H1 (cell line): ENCODE data around the gene ADPRM. TPM values are rescaled to one million over a fixed set of nuclear protein-coding genes. Genes with fewer than 3 reads are reported as not detected.

Experiments
- CTCF ChIA-PET: fragments of 300-600 bp; sonication (Branson Sonifier 250); formaldehyde crosslinking; loops from one replicate; lab custom pipeline; 2021; ENCODE audit not compliant: partially characterized antibody; lab: Charles Lee
- POLR2A ChIA-PET: fragments of 300-600 bp; sonication (Branson Sonifier 250); formaldehyde crosslinking; loops from one replicate; lab custom pipeline; 2021; ENCODE audit warnings: inconsistent platforms; ENCODE audit not compliant: partially characterized antibody; lab: Charles Lee
- DNase-seq, 2 experiments: peaks; one replicate each; pipeline versions ENCODE4 v3.0.0 to v3.0.0-alpha.2; 2010 to 2022; ENCODE audit warnings: low spot score in 2 of 2, low read depth in 1 of 2, mixed read lengths in 1 of 2
- FAIRE-seq: peaks from 2 replicates; lab custom pipeline; 2011; peaks lifted over from hg19 to GRCh38; lab: Jason Lieb, UNC
- H2AFZ ChIP-seq: 2 replicates; pipeline ENCODE4 v1.8.1; 2012; ENCODE audit warnings: low read length, inconsistent platforms
- H2AK5ac ChIP-seq: 2 replicates; pipeline ENCODE4 v1.6.1; 2013; ENCODE audit warnings: low read depth, low read length
- H2BK120ac ChIP-seq: replicated peaks from 2 replicates; pipeline ENCODE3; 2013; ENCODE audit warnings: low read depth, low read length, inconsistent platforms
- H2BK12ac ChIP-seq: 2 replicates; pipeline ENCODE4 v1.6.1; 2013; ENCODE audit warnings: low read depth, low read length
- H2BK15ac ChIP-seq: 2 replicates; pipeline ENCODE4 v1.6.1; 2013; ENCODE audit warnings: low read length
- H2BK20ac ChIP-seq: 2 replicates; pipeline ENCODE4 v1.6.1; 2013; ENCODE audit warnings: low read length
- H2BK5ac ChIP-seq: 2 replicates; pipeline ENCODE4 v1.6.1; 2013; ENCODE audit warnings: low read depth, low read length
- H3K14ac ChIP-seq: 2 replicates; pipeline ENCODE4 v1.6.1; 2013; ENCODE audit warnings: inconsistent platforms; ENCODE audit not compliant: insufficient read length
- H3K18ac ChIP-seq: 2 replicates; pipeline ENCODE4 v1.6.1; 2013; ENCODE audit warnings: low read length; ENCODE audit errors: extremely low read depth
- H3K23ac ChIP-seq: 2 replicates; pipeline ENCODE4 v1.6.1; 2013; ENCODE audit warnings: inconsistent platforms; ENCODE audit not compliant: insufficient read length
- H3K23me2 ChIP-seq: 2 replicates; pipeline ENCODE4 v1.6.1; 2013; ENCODE audit warnings: low read depth, low read length
- H3K27ac ChIP-seq: 2 replicates; pipeline ENCODE4 v1.6.1; 2011; ENCODE audit warnings: low read depth, low read length, inconsistent platforms
- H3K27me3 ChIP-seq, 4 experiments: replicated peaks in 1 of 4; 1 replicate in 1 of 4; 2 replicates in 3 of 4; pipeline versions ENCODE4 v1.6.1 to v1.8.1; 2011 to 2013; ENCODE audit warnings: low read length in 3 of 4, mild to moderate bottlenecking in 3 of 4, inconsistent platforms in 2 of 4, mixed read lengths in 2 of 4, moderate library complexity in 1 of 4; ENCODE audit not compliant: control insufficient read depth in 3 of 4, insufficient read depth in 3 of 4; ENCODE audit errors: extremely low read depth in 1 of 4
- H3K36me3 ChIP-seq, 4 experiments: 2 replicates each; pipeline versions ENCODE4 v1.6.1 to v1.8.1; 2011 to 2013; ENCODE audit warnings: mild to moderate bottlenecking in 4 of 4, low read length in 3 of 4, moderate library complexity in 2 of 4, control low read depth in 1 of 4, inconsistent platforms in 1 of 4; ENCODE audit not compliant: insufficient read depth in 4 of 4, control insufficient read depth in 2 of 4
- H3K4ac ChIP-seq: replicated peaks from 2 replicates; pipeline ENCODE3; 2013; ENCODE audit warnings: low read length, low read depth, mixed read lengths, inconsistent platforms; ENCODE audit not compliant: insufficient read length
- H3K4me1 ChIP-seq, 4 experiments: replicated peaks in 1 of 4; 1 replicate in 1 of 4; 2 replicates in 3 of 4; pipeline versions ENCODE4 v1.6.1 to v1.8.1; 2011 to 2013; ENCODE audit warnings: low read length in 3 of 4, inconsistent platforms in 2 of 4, mixed read lengths in 1 of 4; ENCODE audit not compliant: insufficient read depth in 4 of 4, control insufficient read depth in 3 of 4
- H3K4me2 ChIP-seq, 2 experiments: 2 replicates each; pipeline versions ENCODE4 v1.6.1 to v1.8.1; 2011 to 2013; ENCODE audit warnings: low read depth in 2 of 2, low read length in 2 of 2, control low read depth in 1 of 2, inconsistent platforms in 1 of 2, mild to moderate bottlenecking in 1 of 2; ENCODE audit not compliant: insufficient read depth in 1 of 2
- H3K4me3 ChIP-seq, 4 experiments: fragments of 200-600, 300-600 bp in 1 of 4; sonication (generic), shearing (Covaris generic), sonication (Bioruptor Twin) in 1 of 4; 2 replicates each; pipeline versions ENCODE4 v1.5.1 to v1.8.1; 2011 to 2016; ENCODE audit warnings: low read length in 4 of 4, low read depth in 3 of 4, control low read depth in 2 of 4, inconsistent platforms in 2 of 4, mild to moderate bottlenecking in 2 of 4, mixed read lengths in 1 of 4, moderate library complexity in 1 of 4; ENCODE audit not compliant: insufficient read depth in 2 of 4; ENCODE audit errors: extremely low read depth in 1 of 4
- H3K56ac ChIP-seq: replicated peaks from 2 replicates; pipeline ENCODE3; 2013; ENCODE audit warnings: low read depth, mild to moderate bottlenecking, mixed read lengths, low read length, inconsistent platforms; ENCODE audit not compliant: insufficient read length
- H3K79me1 ChIP-seq: 2 replicates; pipeline ENCODE4 v1.6.1; 2013; ENCODE audit warnings: low read depth, low read length, control low read depth
- H3K79me2 ChIP-seq, 2 experiments: 2 replicates each; pipeline versions ENCODE4 v1.6.1 to v1.8.1; 2012 to 2013; ENCODE audit warnings: low read length in 2 of 2, mild to moderate bottlenecking in 2 of 2, inconsistent platforms in 1 of 2; ENCODE audit not compliant: insufficient read depth in 2 of 2, control insufficient read depth in 1 of 2
- H3K9ac ChIP-seq, 4 experiments: replicated peaks in 1 of 4; 1 replicate in 1 of 4; 2 replicates in 3 of 4; pipeline versions ENCODE4 v1.6.1 to v1.8.1; 2011 to 2013; ENCODE audit warnings: low read depth in 3 of 4, low read length in 3 of 4, control low read depth in 2 of 4, mild to moderate bottlenecking in 2 of 4, moderate library complexity in 2 of 4, inconsistent platforms in 1 of 4; ENCODE audit errors: extremely low read depth in 1 of 4
- H3K9me3 ChIP-seq, 2 experiments: 2 replicates each; pipeline versions ENCODE4 v1.6.1 to v1.8.1; 2012 to 2013; ENCODE audit warnings: mild to moderate bottlenecking in 2 of 2, moderate library complexity in 2 of 2, control low read depth in 1 of 2, inconsistent platforms in 1 of 2, low read depth in 1 of 2, low read length in 1 of 2, mixed read lengths in 1 of 2; ENCODE audit not compliant: insufficient read depth in 2 of 2
- H4K20me1 ChIP-seq, 2 experiments: replicated peaks in 1 of 2; 2 replicates each; pipeline versions ENCODE3 to v1.8.1; 2011 to 2013; ENCODE audit warnings: inconsistent platforms in 2 of 2, low read length in 2 of 2, mild to moderate bottlenecking in 1 of 2; ENCODE audit not compliant: insufficient read depth in 2 of 2, control insufficient read depth in 1 of 2
- H4K5ac ChIP-seq: 2 replicates; pipeline ENCODE4 v1.6.1; 2013; ENCODE audit warnings: low read length, low read depth, mixed read lengths, inconsistent platforms; ENCODE audit not compliant: insufficient read length
- H4K8ac ChIP-seq: 2 replicates; pipeline ENCODE4 v1.8.0; 2013; ENCODE audit warnings: mild to moderate bottlenecking, moderate library complexity, low read length, inconsistent platforms; ENCODE audit not compliant: insufficient read depth; ENCODE audit errors: extremely low read depth
- H4K91ac ChIP-seq: replicated peaks from 2 replicates; pipeline ENCODE3; 2013; ENCODE audit warnings: low read length, mixed read lengths, inconsistent platforms; ENCODE audit not compliant: insufficient read length
- RXRA ChIP-seq: IDR thresholded peaks from 2 replicates; pipeline ENCODE4 v1.6.1; 2011; ENCODE audit warnings: low read depth, mild to moderate bottlenecking, low read length, moderate library complexity; ENCODE audit not compliant: insufficient read depth
- WGBS, 2 experiments: shearing (Covaris generic) in 1 of 2; methylation state at CpG; one replicate each; pipeline versions ENCODE4 v1.1.6 to v1.1.7; 2013 to 2015; ENCODE audit warnings: low lambda C conversion rate in 2 of 2, mixed read lengths in 2 of 2, inconsistent platforms in 1 of 2, low coverage in 1 of 2, missing lambda C conversion rate in 1 of 2; ENCODE audit not compliant: insufficient replicate concordance in 2 of 2, insufficient coverage in 1 of 2, insufficient read length in 1 of 2; ENCODE audit errors: extremely low coverage in 1 of 2, missing lambda C conversion rate in 1 of 2; 5-methylcytosine and 5-hydroxymethylcytosine counted together
- polyA plus RNA-seq, 7 experiments: library from polyadenylated mRNA; depleted of rRNA in 3 of 7; stranded (reverse) in 5 of 7; unstranded in 2 of 7; fragments of >200 nt in 5 of 7; fragments of 200-250 nt in 2 of 7; gene quantifications; 1 replicate in 5 of 7; 2 replicates in 1 of 7; 4 replicates in 1 of 7; pipeline versions ENCODE4 v1.2.1 to v1.2.3, GENCODE V29; 2011 to 2013; ENCODE audit warnings: missing spikeins in 2 of 7, mixed read lengths in 2 of 7
- total RNA-seq: library from RNA; stranded (reverse); fragmentation: NEBNext Ultra II Directional; extraction: Animal tissue kit (Norgen Biotek cat#: 25700); gene quantifications from 2 replicates; pipeline ENCODE4 v1.2.1, GENCODE V29; 2021

Gene ADPRM
- total and polyA plus RNA-seq, 2 of the 8 experiments (the other 6 are each of a cell fraction or from before 2014, with no cell fraction given): 6.7 to 7.9 TPM

DNA sequence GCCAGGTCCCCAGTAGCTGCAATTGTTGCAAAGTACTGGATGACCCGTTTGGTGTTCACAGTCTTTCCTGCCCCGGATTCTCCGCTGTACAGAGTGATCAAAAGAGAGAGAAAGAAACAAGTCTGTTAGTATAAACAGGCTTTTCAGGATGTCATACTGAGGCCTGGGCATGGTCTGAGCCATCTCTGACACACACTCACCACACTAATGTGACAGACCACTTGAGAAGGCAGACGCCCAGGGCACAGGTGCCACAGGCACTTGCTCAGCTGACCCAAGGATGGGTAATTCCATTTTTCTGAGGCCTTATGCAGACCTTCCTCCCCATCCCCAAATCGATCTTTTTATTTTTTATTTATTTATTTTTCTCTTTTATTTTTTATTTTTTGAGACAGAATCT lies 47.8 kb upstream of the ADPRM start:
- no peak overlapping the region for H2BK5ac ChIP-seq
- no peaks in the 10 kb centered on the region for H3K9me3 ChIP-seq
- FAIRE-seq (no peak), DNase-seq (no peak)
- no peak overlapping the region for H2BK15ac ChIP-seq
- H4K5ac ChIP-seq: no peak overlapping the region
- H3K4me3 ChIP-seq: no peak overlapping the region
- no peaks in the 10 kb centered on the region for H3K23me2 ChIP-seq
- H3K14ac ChIP-seq: no peak overlapping the region
- no peak overlapping the region for H2BK20ac ChIP-seq
- no peaks in the 10 kb centered on the region for H3K4me1 ChIP-seq
- no peak overlapping the region for H4K8ac ChIP-seq
- H3K27ac ChIP-seq: no peak overlapping the region
- H4K91ac ChIP-seq: no peak overlapping the region
- no peak overlapping the region for H3K4me2 ChIP-seq
- no peak overlapping the region for H3K4ac ChIP-seq
- ChIA-PET CTCF (interaction anchor here (0.6 to 2.1 kb wide), 8 partner anchors 11 to 329 kb away, joined by 3 to 5 read pairs (median 3); no protein-coding TSS in a partner anchor), POLR2A (no interaction called here)
- no peak overlapping the region for H2AK5ac ChIP-seq
- 85% methylated on average over 5 of the region's 5 CpGs; no CpG with 5 or more reads in 1 of the 2 experiments for WGBS, 2 experiments
- no peak overlapping the region for H3K18ac ChIP-seq
- no peaks in the 10 kb centered on the region for H3K79me1 ChIP-seq
- H2BK12ac ChIP-seq: no peak overlapping the region
- H3K23ac ChIP-seq: no peak overlapping the region
- H2AFZ ChIP-seq: no peak overlapping the region
- no peaks in the 10 kb centered on the region for H3K79me2 ChIP-seq
- H3K9ac ChIP-seq: no peak overlapping the region
- H4K20me1 ChIP-seq: no peaks in the 10 kb centered on the region
- no peak overlapping the region for H2BK120ac ChIP-seq
- H3K36me3 ChIP-seq: peaks cover 0 to under 1% (median 0%) of the 10 kb centered on the region in 4 experiments; a peak in 1 of 8 replicates
- H3K27me3 ChIP-seq: no peaks in the 10 kb centered on the region
- H3K56ac ChIP-seq: no peak overlapping the region
- no peak for TF ChIP-seq RXRA
